GM18508 (cell line): ENCODE results near the gene TTC21A.

Experiments
- ATAC-seq: cut with Tn5 transposase; IDR thresholded peaks from one replicate; pipeline ENCODE4 v1.9.1; 2021; ENCODE audit warnings: moderate number of reproducible peaks; ENCODE audit not compliant: insufficient read depth, unreplicated experiment

The TTC21A gene

GRCh38 chr3:39096775-39097174 is 10.7 kb upstream of the TTC21A start:
- no peak for ATAC-seq

GRCh38 chr3:39097716-39098472 is 9.6 kb upstream of the TTC21A start:
- no peak for ATAC-seq

DNA sequence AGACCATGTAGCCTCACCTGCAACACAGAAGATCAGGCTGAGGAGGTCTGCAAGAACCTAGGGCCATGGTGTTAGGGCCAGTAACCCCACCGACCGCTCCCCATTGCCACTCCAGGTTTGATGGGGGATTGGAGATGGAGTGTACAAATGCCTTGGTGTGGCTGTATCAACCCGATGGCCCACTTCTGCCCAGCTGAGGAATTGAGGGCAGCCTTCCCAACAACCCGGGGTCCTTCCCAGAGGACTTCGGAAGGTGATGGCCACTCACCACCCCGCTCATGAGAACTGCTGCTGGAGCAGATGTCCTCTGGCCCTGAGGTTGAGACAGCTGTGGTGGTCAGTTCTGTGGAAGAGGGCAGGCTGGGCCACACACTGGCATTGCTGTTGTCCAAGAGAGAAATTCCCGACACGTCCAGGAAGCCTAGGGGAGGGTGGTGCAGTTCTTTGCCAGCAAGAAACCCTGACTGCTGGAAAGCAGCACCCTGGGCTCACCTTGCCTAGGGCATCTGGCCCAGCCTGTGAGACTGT is 8.9 kb upstream of the TTC21A start:
- no peak for ATAC-seq

DNA sequence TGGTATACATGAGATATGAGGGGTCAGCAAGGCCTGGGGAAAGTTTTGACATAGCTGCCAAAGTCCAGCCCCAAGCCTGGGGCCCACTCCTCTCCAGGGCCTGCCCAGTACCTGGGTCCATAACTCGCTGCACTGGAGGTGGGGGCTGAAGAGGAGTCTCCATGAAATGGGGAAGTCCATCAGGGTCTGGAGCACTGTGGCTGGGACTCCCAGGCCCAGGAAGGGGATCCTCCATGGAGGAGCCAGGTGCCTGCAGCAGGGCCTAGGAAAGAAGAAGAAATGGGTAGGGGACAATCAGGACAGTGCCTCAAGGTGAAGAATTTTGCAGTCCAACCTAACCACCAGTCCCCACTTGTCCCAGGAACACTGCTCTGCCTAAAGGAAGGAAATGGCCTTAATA is 8.2 kb upstream of the TTC21A start:
- ATAC-seq: no peak

GRCh38 chr3:39099738-39100499 is 7.6 kb upstream of the TTC21A start:
- no peak for ATAC-seq

- no peak for ATAC-seq
Measured at GRCh38 chr3:39100500-39100886, 7.0 kb upstream of the TTC21A start.

- ATAC-seq: no peak
Measured at GRCh38 chr3:39101022-39101689, 6.3 kb upstream of the TTC21A start.

DNA sequence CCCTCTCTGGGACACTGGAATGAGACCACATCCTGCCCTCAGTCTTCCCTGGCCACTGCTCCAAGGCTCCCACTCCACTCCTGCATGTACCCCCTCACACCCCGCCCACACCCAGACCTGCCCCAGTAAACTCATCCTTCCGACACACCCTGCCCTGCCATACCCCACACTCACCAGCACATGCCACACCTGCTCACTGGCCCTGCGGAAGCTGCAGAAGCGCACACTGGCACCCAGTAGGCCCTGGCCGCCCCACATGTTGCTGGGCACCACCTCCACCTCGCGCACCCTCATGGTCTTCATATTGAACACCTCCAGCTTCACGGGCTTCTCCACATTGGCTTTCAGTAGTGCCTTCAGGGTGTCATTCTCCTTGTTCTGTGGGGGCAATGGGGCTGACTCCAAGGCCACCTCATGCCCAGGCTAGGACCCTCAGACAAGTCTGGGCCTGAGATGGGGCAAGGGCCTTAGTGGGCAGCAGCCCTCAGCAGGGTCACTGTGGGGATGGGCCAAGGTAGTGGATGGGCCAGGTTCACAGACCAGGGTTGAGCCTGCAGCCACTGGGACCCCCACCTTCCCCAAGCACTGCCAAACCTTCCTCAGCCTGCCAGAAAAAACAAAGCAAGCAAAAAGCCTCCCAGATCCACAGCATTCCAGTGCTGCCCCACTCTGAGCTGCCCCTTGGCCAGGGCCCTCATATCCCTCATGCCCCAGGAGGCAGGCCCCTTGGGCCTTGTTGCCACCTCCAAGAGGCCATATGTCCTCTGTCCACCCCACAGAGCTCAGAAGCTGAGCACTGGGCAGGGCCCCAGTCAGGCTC is 4.8 kb upstream of the TTC21A start:
- ATAC-seq: no peak

GRCh38 chr3:39103324-39103693 is 4.2 kb upstream of the TTC21A start:
- no peak for ATAC-seq

DNA sequence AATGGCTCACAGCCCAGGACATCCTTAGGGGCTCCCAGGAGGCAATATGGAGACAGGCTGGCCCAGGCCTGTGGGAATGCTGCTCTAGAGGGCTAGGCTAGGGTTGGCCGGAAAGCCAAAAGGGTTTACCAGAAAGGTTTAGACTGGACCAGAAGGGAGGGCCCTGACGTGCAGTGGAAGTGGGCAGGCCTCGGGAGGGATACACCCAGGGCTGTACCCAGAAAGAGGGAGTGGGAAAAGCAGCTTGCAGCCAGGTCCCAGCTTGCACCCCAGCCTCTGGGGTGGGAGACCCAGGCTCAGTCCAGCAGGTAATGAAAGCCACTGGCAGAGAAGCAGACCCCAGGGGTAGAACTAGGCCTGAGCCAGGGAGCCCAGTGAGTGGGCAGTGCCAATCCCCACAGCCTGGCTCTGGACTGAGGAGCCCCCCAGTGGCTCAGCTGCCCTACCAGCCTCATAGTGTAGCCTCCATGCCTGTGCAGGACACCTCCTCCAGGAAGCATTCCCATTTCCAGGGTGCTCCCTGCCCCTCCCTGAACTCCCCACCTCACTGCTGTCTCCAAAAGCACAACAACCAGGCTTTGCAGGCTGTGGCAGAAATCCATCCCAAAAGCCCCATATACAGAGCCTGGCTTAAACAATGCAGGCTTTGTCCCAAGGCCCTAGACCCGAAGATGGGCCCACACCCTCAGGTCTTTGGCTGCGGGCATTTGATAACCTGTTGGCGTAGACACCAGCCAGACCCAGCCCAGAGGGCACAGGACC is 3.5 kb upstream of the TTC21A start:
- no peak for ATAC-seq

DNA sequence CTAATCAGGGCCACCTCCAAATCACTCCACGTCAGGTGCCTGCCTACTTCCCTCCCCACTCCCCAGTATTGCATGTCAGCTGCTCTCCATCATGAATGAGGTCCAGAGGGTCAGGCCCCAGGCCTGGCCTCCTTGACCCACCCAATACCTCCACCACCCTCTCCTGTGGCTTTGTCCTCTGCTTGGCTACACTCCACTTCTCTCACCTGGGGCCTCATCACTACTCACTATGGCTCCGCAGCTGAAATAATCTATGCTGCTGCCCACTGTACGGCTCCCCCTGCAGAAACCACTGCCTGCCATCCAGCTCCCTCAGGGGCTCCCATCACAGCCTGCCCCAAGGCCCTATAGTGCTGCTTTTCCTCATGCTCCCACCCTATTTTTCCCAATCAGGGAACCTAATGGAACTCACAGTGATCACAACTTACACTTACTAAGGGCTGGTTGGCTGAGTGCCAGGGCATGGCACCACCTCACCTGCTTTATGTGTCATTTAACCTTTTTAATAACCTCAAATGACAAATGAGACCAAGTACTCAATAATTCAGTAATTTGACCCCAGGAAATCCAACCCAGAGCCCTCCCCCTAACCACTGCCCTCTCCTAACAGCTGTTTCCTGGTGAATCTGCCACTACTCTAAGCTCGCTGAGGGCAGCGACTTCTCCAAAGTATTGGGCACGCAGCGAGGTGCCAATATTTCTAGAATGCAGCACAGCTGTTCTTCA is 2.4 kb upstream of the TTC21A start:
- no peak for ATAC-seq

- ATAC-seq: no peak
Measured at GRCh38 chr3:39105687-39106063, 1.8 kb upstream of the TTC21A start.

DNA sequence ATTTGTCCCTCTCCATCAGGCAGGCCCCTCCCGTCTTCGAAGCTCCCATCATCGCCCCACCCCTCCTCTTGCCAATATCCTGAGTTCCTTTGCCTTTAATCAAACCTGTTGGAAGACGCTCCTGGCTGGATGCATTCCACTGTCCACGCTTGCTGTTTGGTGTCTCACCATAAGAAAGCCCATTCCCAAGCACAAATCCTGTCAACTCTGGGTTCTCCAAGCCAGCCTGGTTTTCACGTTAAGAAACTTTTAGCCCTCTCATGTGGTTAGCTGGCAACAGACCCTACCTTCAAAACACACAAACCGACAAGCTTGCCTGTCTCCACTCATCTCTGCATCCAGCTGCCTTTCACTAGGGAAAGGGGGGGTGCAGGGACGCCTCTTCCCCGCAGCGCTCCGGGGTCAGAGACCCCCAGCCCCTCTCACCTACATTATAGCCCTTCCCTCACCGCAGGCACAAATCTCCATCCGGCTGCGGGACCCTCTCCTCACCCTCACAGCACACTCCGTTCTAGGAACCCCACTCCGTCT is 1.1 kb upstream of the TTC21A start:
- no peak for ATAC-seq

DNA sequence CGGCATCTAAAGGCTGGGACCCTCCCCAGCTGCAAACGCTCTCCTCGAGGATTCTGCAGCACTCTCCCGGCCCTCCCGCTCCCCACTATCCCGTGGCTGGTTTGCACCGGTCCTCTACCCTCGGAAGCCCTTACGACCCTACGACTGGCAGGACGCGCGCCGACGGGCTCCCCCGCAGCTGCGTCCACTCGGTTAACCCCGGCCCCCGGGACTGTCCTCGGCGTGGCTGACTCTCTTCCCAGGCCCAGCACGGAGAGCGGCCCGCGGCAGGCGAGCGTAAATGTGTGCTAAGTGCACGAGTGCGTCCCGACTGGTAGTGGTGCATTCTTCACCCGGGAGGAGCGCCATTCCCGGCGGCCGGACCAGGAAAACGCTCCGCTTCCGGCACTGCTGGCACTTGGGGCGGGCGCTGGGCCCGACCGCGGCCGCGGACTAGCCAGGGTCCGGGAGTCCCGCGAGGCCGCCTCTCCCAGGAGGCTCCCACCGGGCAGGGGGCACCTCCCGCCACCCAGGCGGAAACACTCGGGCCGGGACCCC is 561 bp upstream of the TTC21A start:
- no peak for ATAC-seq

DNA sequence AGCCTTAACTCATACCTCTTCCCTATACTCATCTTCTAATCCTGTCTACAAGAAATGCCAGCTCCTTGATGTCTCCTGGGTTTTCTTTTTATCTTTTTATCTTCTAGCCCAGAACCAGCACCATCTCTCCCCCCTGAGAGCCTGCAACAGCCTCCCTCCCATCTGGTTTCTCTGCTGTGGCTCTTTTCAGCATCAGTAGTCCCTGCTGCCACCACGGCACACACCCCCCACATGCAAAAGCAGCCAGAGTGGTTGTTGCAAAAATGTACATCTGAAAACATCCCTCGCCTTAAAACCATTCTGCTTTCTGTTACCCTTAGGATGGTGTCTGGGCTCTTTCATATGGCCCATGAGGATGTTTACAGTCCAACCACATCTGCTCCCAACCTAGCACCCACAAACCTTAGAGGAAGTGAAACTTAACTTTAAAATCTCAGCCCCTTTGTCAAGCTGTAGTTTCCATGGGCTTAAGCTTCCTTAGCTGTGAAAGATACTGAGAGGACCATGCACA is 775 bp downstream of the TTC21A start:
- peak; percentile 71 for ATAC-seq

- no peak for ATAC-seq
Measured at GRCh38 chr3:39109086-39109485, 1.6 kb downstream of the TTC21A start.

DNA sequence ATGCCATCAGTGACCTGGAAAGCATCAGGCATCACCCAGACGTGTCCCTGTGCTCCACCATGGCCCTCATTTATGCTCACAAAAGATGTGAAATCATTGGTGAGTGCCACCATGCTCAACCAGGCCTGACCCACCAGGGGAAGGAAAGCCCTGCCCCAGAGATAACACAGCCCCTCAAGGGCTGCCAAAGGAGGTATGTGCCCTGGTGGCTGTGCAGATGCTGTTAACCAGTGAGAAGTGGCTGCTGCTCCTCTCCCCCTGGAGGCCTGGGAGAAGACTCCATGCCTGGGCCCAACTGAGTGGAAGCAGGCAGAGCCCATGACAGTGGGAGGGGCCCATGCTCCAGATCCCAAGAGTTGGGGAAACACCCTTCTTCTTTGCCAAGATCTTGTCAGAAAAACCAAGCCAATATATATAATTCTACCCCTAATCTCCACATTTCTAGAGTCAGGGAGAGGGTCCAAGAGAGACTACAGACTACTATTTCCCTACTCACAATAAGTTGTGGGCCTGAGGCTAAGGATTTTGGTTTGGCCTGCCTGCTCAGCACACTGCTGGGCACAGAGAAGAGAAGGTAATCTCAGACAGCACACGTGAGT is 2.7 kb downstream of the TTC21A start:
- ATAC-seq: no peak

DNA sequence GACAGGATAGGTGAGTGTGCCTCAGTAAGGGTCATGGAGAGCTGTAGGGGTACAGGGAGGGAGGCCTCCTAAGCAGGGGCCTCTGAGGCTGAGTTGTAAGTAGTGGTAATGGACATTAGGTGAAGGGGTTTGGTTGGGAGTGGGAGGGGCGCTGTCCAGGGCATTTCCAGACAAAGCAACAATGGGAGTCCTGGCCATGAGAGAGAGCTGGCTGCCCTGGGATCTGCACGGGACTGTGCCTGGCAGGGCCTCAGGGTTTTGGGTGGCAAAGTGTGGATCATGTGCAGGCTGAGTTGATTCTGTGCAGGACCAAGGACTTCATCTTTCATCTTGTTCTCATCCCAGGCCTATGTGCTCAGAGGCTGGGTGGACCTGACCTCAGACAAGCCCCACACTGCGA is 4.6 kb downstream of the TTC21A start:
- no peak for ATAC-seq
